K562 (cell line): ENCODE measurements around the gene SPEM3.

Experiments used
- ATF1 ChIP-seq, 2 experiments: fragments of 450-650 bp in 1 of 2; IDR thresholded peaks; 2 replicates each; pipeline ENCODE4 v1.6.1; 2016; ENCODE audit warnings: missing compliant biosample characterization in 1 of 2, missing genetic modification characterization in 1 of 2
- JUN ChIP-seq, 2 experiments: sonication (generic) in 1 of 2; formaldehyde crosslinking in 1 of 2; IDR thresholded peaks; 2 replicates each; pipeline versions ENCODE4 v1.6.1 to v1.8.0; 2012 to 2022; ENCODE audit warnings: borderline replicate concordance in 2 of 2, mild to moderate bottlenecking in 2 of 2, improper control_type of control experiment in 1 of 2, low read depth in 1 of 2, low read length in 1 of 2, missing genetic modification reagents in 1 of 2
- KDM4B ChIP-seq, 2 experiments: fragments of 450-650 bp in 1 of 2; sonication (generic) in 1 of 2; IDR thresholded peaks; 2 replicates each; pipeline ENCODE4 v1.6.1; 2016 to 2017; ENCODE audit warnings: borderline replicate concordance in 2 of 2, antibody characterized with exemption in 1 of 2, low read depth in 1 of 2, mild to moderate bottlenecking in 1 of 2
- NCOA6 ChIP-seq: fragments of 450-650 bp; IDR thresholded peaks from 2 replicates; pipeline ENCODE4 v1.6.1; 2017; ENCODE audit warnings: mild to moderate bottlenecking
- ZNF75A ChIP-seq: fragments of 450-650 bp; formaldehyde crosslinking; IDR thresholded peaks from 2 replicates; pipeline ENCODE4 v1.4.0; 2020; ENCODE audit warnings: mild to moderate bottlenecking

GRCh38 chr17:7379134-7379533, 49.5 kb upstream of the SPEM3 start:
- TF ChIP-seq NCOA6 (no peak), JUN (IDR thresholded peaks at IDR 0.05; ENCODE audit: borderline replicate concordance, low read depth, low read length) (no peak), JUN (CRISPR knock-in tag; IDR thresholded peaks at IDR 0.05; ENCODE audit: borderline replicate concordance) (no peak), ZNF75A (CRISPR knock-in tag) (no peak), ATF1 (CRISPR knock-in tag; IDR thresholded peaks at IDR 0.05) (no peak), ATF1 (tag; IDR thresholded peaks at IDR 0.05) (no peak), KDM4B (IDR thresholded peaks at IDR 0.05; ENCODE audit: borderline replicate concordance in 2 of 2, low read depth in 1 of 2) (no peak)
